ENCODE results near the gene ADAT2.

- TF ChIP-seq POLR2A (IDR thresholded peaks at IDR 0.05; ENCODE audit: extremely low read depth, insufficient read length) (no peak), MYC (IDR thresholded peaks at IDR 0.05; ENCODE audit: low read depth, low read length) (peak; percentile 79)
These were observed 612 bp downstream of the ADAT2 start for GRCh38 chr6:143449714-143450452.
